ENCODE results near the gene COL28A1.

The COL28A1 gene

DNA sequence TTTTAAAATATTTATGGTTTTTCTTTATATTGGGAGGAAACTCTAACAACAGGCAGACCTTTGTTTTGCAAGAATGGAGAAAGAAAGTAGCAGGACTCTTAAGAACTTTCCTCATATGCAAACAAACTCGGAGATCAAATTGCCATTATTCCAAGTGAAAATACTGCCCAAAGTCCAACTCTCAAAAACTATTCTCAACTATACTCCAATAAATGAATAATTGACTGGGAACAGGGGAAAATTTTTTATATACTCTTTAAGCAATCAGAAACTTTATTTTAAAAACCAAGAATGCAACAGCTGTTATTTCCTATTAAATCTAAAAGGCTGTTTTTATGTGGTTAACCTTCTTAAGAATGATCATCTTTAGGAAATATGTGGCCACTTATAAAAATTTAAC lies 101.9 kb downstream of the COL28A1 start:
- Histone ChIP-seq H2AFZ (ENCODE audit: low read depth, low read length) (no peak overlapping the region), H3K4me3 (ENCODE audit: low read length) (no peak overlapping the region), H3K9me3 (ENCODE audit: low read length) (no peaks in the 10 kb centered on the region), H3K27me3 (ENCODE audit: insufficient read depth, low read length) (no peaks in the 10 kb centered on the region), H3K4me1 (ENCODE audit: insufficient read depth, low read length) (no peaks in the 10 kb centered on the region), H3K36me3 (ENCODE audit: insufficient read depth, low read length) (no peaks in the 10 kb centered on the region)

DNA sequence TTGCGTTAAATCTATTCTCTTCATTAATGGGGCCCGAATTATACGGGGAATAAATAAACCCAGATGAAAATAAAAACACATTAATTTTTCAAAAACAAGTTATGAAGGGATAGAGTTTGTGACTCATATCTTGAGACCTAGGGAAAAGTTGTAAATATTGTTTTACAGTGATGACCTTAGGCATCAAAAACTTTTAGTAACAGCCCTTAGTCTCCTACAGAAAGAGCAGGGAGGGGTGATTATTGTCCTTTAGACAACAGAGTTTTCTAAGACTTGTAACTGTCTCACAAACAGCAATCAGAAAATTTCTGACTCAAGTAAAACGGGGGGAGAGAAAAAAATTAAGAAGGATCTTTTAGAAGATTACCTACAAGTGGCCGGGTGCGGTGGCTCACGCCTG lies 102.7 kb downstream of the COL28A1 start:
- no peaks in the 10 kb centered on the region for H3K4me1 ChIP-seq (ENCODE audit: insufficient read depth, low read length)

DNA sequence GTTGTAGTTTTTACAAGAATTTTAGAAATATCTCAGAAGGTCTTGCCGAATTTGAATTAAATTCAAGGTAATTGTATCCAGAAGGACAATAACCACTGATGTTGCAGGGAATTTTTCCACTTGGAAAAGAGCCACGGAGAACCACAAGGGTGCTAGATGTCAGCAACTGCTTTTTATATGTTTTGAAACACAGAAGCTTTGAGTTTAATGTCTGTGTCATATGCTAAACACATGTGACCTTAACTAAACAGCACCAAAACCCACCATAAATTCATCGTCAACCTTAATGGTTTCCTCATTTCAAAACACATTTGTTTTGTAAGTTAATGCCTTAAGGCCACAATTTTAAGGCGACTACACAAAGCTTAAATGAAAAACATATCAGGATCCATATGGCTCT lies 106.9 kb downstream of the COL28A1 start:
- Histone ChIP-seq H3K36me3 (ENCODE audit: insufficient read depth, low read length) (no peaks in the 10 kb centered on the region), H3K4me1 (ENCODE audit: insufficient read depth, low read length) (no peaks in the 10 kb centered on the region), H3K27me3 (ENCODE audit: insufficient read depth, low read length) (peaks cover 2% of the 10 kb centered on the region)

More for the DNA sequence above, 102.7 kb downstream of the COL28A1 start:
- H3K36me3 ChIP-seq (ENCODE audit: insufficient read depth, low read length) = no peaks in the 10 kb centered on the region
- peaks cover 2% of the 10 kb centered on the region for H3K27me3 ChIP-seq (ENCODE audit: insufficient read depth, low read length)
- H3K9me3 ChIP-seq (ENCODE audit: low read length) = no peaks in the 10 kb centered on the region
- H2AFZ ChIP-seq (ENCODE audit: low read depth, low read length) = no peak overlapping the region
- no peak overlapping the region for H3K4me3 ChIP-seq (ENCODE audit: low read length)

DNA sequence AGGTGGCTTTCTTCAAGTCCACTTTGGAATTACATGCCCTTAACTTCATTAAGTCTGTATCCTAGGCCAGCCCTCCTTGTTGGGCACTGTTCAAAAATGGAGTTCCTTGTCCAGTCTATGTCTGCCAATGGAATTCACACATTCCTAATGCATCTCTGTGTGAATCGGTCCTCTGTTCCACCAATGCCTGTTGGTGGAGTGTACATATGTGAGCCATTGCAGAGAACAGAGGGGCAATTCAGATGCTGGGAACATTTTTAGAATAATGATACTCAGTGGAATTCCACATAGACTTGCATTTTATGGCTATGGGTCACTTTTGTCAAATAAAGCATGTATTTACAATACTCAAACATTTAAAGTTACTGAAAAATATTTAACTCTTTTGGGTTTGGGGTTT lies 108.3 kb downstream of the COL28A1 start:
- Histone ChIP-seq H3K4me1 (ENCODE audit: insufficient read depth, low read length) (no peaks in the 10 kb centered on the region), H3K27me3 (ENCODE audit: insufficient read depth, low read length) (peaks cover 2% of the 10 kb centered on the region), H3K4me3 (ENCODE audit: low read length) (no peak overlapping the region), H3K36me3 (ENCODE audit: insufficient read depth, low read length) (no peaks in the 10 kb centered on the region), H3K9me3 (ENCODE audit: low read length) (no peaks in the 10 kb centered on the region), H2AFZ (ENCODE audit: low read depth, low read length) (no peak overlapping the region)

More for the DNA sequence above, 106.9 kb downstream of the COL28A1 start:
- H3K4me3 ChIP-seq (ENCODE audit: low read length) = no peak overlapping the region
- H2AFZ ChIP-seq (ENCODE audit: low read depth, low read length) = no peak overlapping the region
- no peaks in the 10 kb centered on the region for H3K9me3 ChIP-seq (ENCODE audit: low read length)

GRCh38 chr7:7426676-7427075 lies 109.0 kb downstream of the COL28A1 start:
- Histone ChIP-seq H3K27me3 (ENCODE audit: insufficient read depth, low read length) (peaks cover 2% of the 10 kb centered on the region), H3K4me3 (ENCODE audit: low read length) (no peak overlapping the region), H3K36me3 (ENCODE audit: insufficient read depth, low read length) (no peaks in the 10 kb centered on the region), H3K4me1 (ENCODE audit: insufficient read depth, low read length) (no peaks in the 10 kb centered on the region), H3K9me3 (ENCODE audit: low read length) (no peaks in the 10 kb centered on the region), H2AFZ (ENCODE audit: low read depth, low read length) (no peak overlapping the region)

GRCh38 chr7:7425321-7425720 lies 110.4 kb downstream of the COL28A1 start:
- no peaks in the 10 kb centered on the region for H3K9me3 ChIP-seq (ENCODE audit: low read length)
- H3K4me3 ChIP-seq (ENCODE audit: low read length) = no peak overlapping the region
- no peaks in the 10 kb centered on the region for H3K36me3 ChIP-seq (ENCODE audit: insufficient read depth, low read length)
- H3K4me1 ChIP-seq (ENCODE audit: insufficient read depth, low read length) = no peaks in the 10 kb centered on the region
- H3K27me3 ChIP-seq (ENCODE audit: insufficient read depth, low read length) = peaks cover 2% of the 10 kb centered on the region
- no peak overlapping the region for H2AFZ ChIP-seq (ENCODE audit: low read depth, low read length)

DNA sequence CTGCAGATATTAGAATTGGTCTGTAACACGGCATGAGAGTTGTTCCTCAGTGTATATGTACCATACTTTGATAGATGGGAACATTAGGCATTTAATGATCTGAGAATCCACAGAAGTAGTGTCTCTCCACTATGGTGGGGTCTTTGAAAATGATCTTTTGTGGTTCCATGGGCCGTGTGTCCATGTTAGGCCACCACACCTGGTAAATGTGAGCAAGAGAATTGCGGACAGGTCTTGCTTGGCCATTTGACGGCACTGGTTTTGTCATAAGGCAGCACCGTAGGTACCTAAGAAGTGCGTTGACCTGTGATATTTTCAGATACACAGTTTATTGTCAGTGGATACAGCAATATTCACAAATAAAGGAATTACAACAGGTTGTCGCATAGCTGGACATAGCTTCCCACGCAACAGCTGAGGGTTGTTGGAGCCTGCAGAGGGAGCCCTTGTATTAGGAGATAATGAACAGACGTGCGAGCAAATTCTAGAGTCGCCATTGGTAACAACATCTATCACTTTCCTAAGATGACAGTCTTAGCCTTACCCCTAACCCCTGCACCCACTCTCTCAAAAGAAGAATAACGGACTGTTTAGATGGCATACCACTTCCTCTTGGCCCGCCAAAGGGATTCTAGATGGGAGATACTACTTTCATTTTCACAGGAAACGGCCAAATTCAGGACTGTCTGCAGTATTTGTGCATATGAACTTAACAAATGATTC lies 111.4 kb downstream of the COL28A1 start:
- Histone ChIP-seq H3K4me1 (ENCODE audit: insufficient read depth, low read length) (no peaks in the 10 kb centered on the region), H3K36me3 (ENCODE audit: insufficient read depth, low read length) (no peaks in the 10 kb centered on the region), H2AFZ (ENCODE audit: low read depth, low read length) (no peak overlapping the region), H3K4me3 (ENCODE audit: low read length) (no peak overlapping the region), H3K27me3 (ENCODE audit: insufficient read depth, low read length) (peaks cover 2% of the 10 kb centered on the region), H3K9me3 (ENCODE audit: low read length) (no peaks in the 10 kb centered on the region)

GRCh38 chr7:7422641-7423040 lies 113.0 kb downstream of the COL28A1 start:
- Histone ChIP-seq H3K27me3 (ENCODE audit: insufficient read depth, low read length) (no peaks in the 10 kb centered on the region), H2AFZ (ENCODE audit: low read depth, low read length) (no peak overlapping the region), H3K36me3 (ENCODE audit: insufficient read depth, low read length) (no peaks in the 10 kb centered on the region), H3K9me3 (ENCODE audit: low read length) (no peaks in the 10 kb centered on the region), H3K4me3 (ENCODE audit: low read length) (no peak overlapping the region), H3K4me1 (ENCODE audit: insufficient read depth, low read length) (no peaks in the 10 kb centered on the region)

GRCh38 chr7:7421826-7422225 lies 113.8 kb downstream of the COL28A1 start:
- H2AFZ ChIP-seq (ENCODE audit: low read depth, low read length) = no peak overlapping the region
- H3K4me1 ChIP-seq (ENCODE audit: insufficient read depth, low read length) = no peaks in the 10 kb centered on the region
- no peaks in the 10 kb centered on the region for H3K36me3 ChIP-seq (ENCODE audit: insufficient read depth, low read length)
- no peaks in the 10 kb centered on the region for H3K9me3 ChIP-seq (ENCODE audit: low read length)
- no peak overlapping the region for H3K4me3 ChIP-seq (ENCODE audit: low read length)
- no peaks in the 10 kb centered on the region for H3K27me3 ChIP-seq (ENCODE audit: insufficient read depth, low read length)

GRCh38 chr7:7418997-7419396 lies 116.7 kb downstream of the COL28A1 start:
- H3K36me3 ChIP-seq (ENCODE audit: insufficient read depth, low read length) = no peaks in the 10 kb centered on the region
- H3K27me3 ChIP-seq (ENCODE audit: insufficient read depth, low read length) = no peaks in the 10 kb centered on the region

GRCh38 chr7:7417851-7418250 lies 117.8 kb downstream of the COL28A1 start:
- Histone ChIP-seq H3K36me3 (ENCODE audit: insufficient read depth, low read length) (no peaks in the 10 kb centered on the region), H3K9me3 (ENCODE audit: low read length) (no peaks in the 10 kb centered on the region), H3K27me3 (ENCODE audit: insufficient read depth, low read length) (no peaks in the 10 kb centered on the region), H2AFZ (ENCODE audit: low read depth, low read length) (no peak overlapping the region), H3K4me1 (ENCODE audit: insufficient read depth, low read length) (no peaks in the 10 kb centered on the region), H3K4me3 (ENCODE audit: low read length) (no peak overlapping the region)

More at GRCh38 chr7:7418997-7419396, 116.7 kb downstream of the COL28A1 start:
- Histone ChIP-seq H3K4me1 (ENCODE audit: insufficient read depth, low read length) (no peaks in the 10 kb centered on the region), H3K4me3 (ENCODE audit: low read length) (no peak overlapping the region), H2AFZ (ENCODE audit: low read depth, low read length) (no peak overlapping the region), H3K9me3 (ENCODE audit: low read length) (no peaks in the 10 kb centered on the region)

DNA sequence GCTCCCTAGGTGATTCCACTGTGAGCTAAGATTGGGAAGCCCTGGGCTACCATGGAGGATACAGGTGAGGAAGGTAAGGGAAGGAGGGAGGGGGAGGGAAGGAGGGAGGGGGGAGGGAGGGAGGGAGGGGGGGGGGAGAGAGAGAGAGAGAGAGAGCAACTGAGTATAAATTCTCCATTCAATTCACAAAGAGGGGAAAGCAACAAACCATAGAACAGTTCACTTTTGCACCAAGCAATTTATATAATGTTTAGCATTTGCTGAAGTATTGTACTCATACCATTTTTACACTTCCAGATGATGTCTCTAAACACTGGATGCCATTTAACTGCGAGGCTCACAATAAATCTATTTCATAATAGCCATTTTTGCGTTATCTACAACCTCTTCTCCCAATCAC lies 118.3 kb downstream of the COL28A1 start:
- Histone ChIP-seq H3K9me3 (ENCODE audit: low read length) (no peaks in the 10 kb centered on the region), H3K4me3 (ENCODE audit: low read length) (no peak overlapping the region), H3K36me3 (ENCODE audit: insufficient read depth, low read length) (no peaks in the 10 kb centered on the region), H2AFZ (ENCODE audit: low read depth, low read length) (no peak overlapping the region), H3K4me1 (ENCODE audit: insufficient read depth, low read length) (no peaks in the 10 kb centered on the region), H3K27me3 (ENCODE audit: insufficient read depth, low read length) (no peaks in the 10 kb centered on the region)

DNA sequence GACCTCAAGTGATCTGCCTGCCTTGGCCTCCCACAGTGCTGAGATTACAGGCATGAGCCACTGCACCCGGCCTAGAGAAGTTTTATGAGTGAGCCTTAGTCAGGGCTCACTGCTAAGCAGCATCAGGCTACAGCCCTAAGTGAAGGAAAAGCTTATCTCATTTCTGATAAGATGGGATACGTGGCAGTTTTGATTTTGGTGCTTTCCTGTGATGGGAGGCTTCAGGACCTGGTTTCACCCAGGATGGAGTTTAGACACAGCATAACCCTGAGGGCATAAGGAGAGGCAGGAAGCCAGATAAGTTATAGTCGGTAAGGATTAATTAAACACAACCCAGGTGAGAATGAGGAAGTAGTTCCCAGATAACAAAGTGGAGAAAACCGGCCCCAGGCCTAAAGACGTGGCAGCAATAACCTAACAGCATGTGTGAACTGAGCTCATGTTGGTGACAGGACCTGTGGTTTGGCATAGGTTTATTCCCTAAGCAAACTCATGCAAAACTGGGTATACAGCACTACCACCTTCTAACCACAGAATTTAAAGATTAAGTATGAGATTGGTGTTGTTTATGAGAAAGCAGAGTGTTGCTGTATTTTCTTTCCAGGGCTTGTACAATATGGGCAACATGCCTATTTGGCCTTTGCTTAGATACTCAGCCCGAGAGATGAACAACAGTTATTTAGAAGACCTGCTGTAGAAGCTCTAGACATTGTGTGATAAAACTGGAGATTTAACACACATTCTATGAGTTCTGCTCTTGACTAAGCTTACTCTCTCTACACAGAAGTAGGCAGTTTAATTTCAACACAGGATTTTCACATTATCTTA lies 119.4 kb downstream of the COL28A1 start:
- Histone ChIP-seq H3K36me3 (ENCODE audit: insufficient read depth, low read length) (no peaks in the 10 kb centered on the region), H2AFZ (ENCODE audit: low read depth, low read length) (no peak overlapping the region), H3K27me3 (ENCODE audit: insufficient read depth, low read length) (no peaks in the 10 kb centered on the region), H3K9me3 (ENCODE audit: low read length) (no peaks in the 10 kb centered on the region), H3K4me1 (ENCODE audit: insufficient read depth, low read length) (no peaks in the 10 kb centered on the region), H3K4me3 (ENCODE audit: low read length) (no peak overlapping the region)

Data from neuron (in vitro differentiated cells).